GM21717 (cell line): Measurements from ENCODE around the gene MINK1.

Experiments
- ATAC-seq: cut with Tn5 transposase; IDR thresholded peaks from one replicate; pipeline ENCODE4 v1.9.1; 2021; ENCODE audit warnings: mild to moderate bottlenecking, moderate library complexity; ENCODE audit not compliant: unreplicated experiment

The MINK1 gene

GRCh38 chr17:4833178-4833940 lies at the start of gene MINK1:
TSS of gene MINK1 (plus strand) at chr17:4833340. CDS start at chr17:4833584, 244 bp downstream.
- ATAC-seq = peak; percentile 66

- no peak for ATAC-seq
Measured at GRCh38 chr17:4785311-4786105, 47.6 kb upstream of the MINK1 start.

- no peak for ATAC-seq
Measured at GRCh38 chr17:4786106-4786511, 47.0 kb upstream of the MINK1 start, which contains the start of gene VMO1. TSS of gene VMO1 (minus strand) at chr17:4786364. CDS start at chr17:4786352, 12 bp downstream.

- ATAC-seq = no peak
Measured at GRCh38 chr17:4786516-4786915, 46.6 kb upstream of the MINK1 start.

- ATAC-seq = no peak
Measured at GRCh38 chr17:4788159-4788806, 44.9 kb upstream of the MINK1 start.

GRCh38 chr17:4788807-4789700 lies 44.1 kb upstream of the MINK1 start, which contains the start of gene GLTPD2:
TSS of gene GLTPD2 (plus strand) at chr17:4788964. CDS start at chr17:4789012, 48 bp downstream.
- peak; percentile 14 for ATAC-seq

GRCh38 chr17:4789701-4789950 lies 43.5 kb upstream of the MINK1 start:
- peak; percentile 27 for ATAC-seq

- peak; percentile 68 for ATAC-seq
Measured at GRCh38 chr17:4789951-4790704, 43.0 kb upstream of the MINK1 start.

- ATAC-seq = no peak
Measured at GRCh38 chr17:4790705-4791088, 42.4 kb upstream of the MINK1 start.

GRCh38 chr17:4795168-4795567 lies 38.0 kb upstream of the MINK1 start:
- ATAC-seq = no peak

- ATAC-seq = no peak
Measured at GRCh38 chr17:4796552-4796920, 36.6 kb upstream of the MINK1 start.

- no peak for ATAC-seq
Measured at GRCh38 chr17:4800462-4801196, 32.5 kb upstream of the MINK1 start.

GRCh38 chr17:4802228-4802627 lies 30.9 kb upstream of the MINK1 start, which contains the start of gene C17orf114:
TSS of gene C17orf114 (minus strand) at chr17:4802328.
- no peak for ATAC-seq

GRCh38 chr17:4806456-4806776 lies 26.7 kb upstream of the MINK1 start:
- ATAC-seq = peak; percentile 13

GRCh38 chr17:4806777-4807604 lies 26.1 kb upstream of the MINK1 start, which contains the start of gene PLD2:
TSS of gene PLD2 (plus strand) at chr17:4807152. CDS start at chr17:4807773, 621 bp downstream.
- peak; percentile 68 for ATAC-seq

GRCh38 chr17:4807605-4808377 lies 25.3 kb upstream of the MINK1 start:
- ATAC-seq = peak; percentile 5

- ATAC-seq = no peak
Measured at GRCh38 chr17:4808378-4808767, 24.8 kb upstream of the MINK1 start.
